ENCODE results near the gene ACSM5. TPM values are rescaled to one million over a fixed set of nuclear protein-coding genes. Genes with fewer than 3 reads are reported as not detected.
"Not testable (repeated sequence)": the region's sequence is repeated elsewhere in the genome, so short reads cannot be mapped to it uniquely, and the experiment has no call there.

ACSM5 gene
- total RNA-seq, 1 experiment from 2014 or later = not detected

- H3K27me3 ChIP-seq; H3K27ac ChIP-seq; H3K4me3 ChIP-seq; DNase-seq; H3K9me3 ChIP-seq (replicated peaks); H3K36me3 ChIP-seq; H3K4me1 ChIP-seq: not testable (repeated sequence)
Observed at GRCh38 chr16:20421748-20422147, 12.4 kb downstream of the ACSM5 start.

- H3K27me3 ChIP-seq; H3K9me3 ChIP-seq (replicated peaks); H3K27ac ChIP-seq; H3K4me3 ChIP-seq; H3K4me1 ChIP-seq; DNase-seq; H3K36me3 ChIP-seq: not testable (repeated sequence)
Observed at GRCh38 chr16:20423772-20424128, 14.4 kb downstream of the ACSM5 start.

- Histone ChIP-seq H3K4me3 (no peak overlapping the region), H3K36me3 (no peaks in the 10 kb centered on the region), H3K9me3 (replicated peaks) (no peaks in the 10 kb centered on the region), H3K4me1 (no peaks in the 10 kb centered on the region), H3K27ac (no peak overlapping the region), H3K27me3 (no peaks in the 10 kb centered on the region)
- DNase-seq = no peak
Observed at GRCh38 chr16:20424129-20424866, 15.0 kb downstream of the ACSM5 start.

DNA sequence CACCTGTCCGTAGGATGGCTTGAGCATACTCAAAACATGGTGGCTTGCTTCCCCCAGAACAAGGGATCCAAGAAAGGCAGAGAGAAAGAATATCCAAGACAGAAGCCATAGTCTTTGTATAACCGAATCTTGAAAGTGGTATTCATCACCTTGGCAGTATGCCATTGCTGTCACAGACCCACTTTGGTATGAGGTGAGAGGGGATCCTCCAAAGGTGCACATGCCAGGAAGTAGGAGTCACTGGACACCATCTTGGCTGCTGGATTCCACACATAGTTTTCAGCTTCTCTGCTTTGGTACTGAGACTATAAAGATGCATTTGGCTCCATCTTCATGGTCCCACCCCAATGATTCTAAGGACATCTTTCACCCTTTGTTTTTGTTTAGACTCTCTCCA is 18.1 kb downstream of the ACSM5 start:
- not testable (repeated sequence) for H3K9me3 ChIP-seq (replicated peaks); H3K27me3 ChIP-seq; H3K36me3 ChIP-seq; DNase-seq; H3K4me1 ChIP-seq; H3K27ac ChIP-seq; H3K4me3 ChIP-seq

DNA sequence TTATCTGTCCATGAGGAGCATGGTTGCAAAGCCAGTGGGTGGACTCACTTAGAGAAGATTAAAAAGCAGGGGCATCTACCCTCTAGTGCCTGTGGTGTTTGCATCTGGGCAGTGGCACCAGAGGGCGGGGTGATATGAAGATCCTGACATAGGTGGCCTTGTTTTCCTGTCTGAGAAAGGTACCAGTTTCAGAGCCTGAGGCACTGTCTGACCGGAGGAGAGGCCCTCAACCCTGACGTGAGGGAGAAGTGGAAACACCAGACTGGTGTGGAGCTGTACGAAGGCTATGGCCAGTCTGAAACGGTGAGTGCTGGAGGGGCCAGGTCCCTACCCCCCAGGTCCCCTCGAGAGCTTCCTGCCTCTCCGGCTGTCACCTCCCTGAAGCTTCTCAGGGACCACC is 20.2 kb downstream of the ACSM5 start:
- not testable (repeated sequence) for H3K27ac ChIP-seq, H3K36me3 ChIP-seq

DNA sequence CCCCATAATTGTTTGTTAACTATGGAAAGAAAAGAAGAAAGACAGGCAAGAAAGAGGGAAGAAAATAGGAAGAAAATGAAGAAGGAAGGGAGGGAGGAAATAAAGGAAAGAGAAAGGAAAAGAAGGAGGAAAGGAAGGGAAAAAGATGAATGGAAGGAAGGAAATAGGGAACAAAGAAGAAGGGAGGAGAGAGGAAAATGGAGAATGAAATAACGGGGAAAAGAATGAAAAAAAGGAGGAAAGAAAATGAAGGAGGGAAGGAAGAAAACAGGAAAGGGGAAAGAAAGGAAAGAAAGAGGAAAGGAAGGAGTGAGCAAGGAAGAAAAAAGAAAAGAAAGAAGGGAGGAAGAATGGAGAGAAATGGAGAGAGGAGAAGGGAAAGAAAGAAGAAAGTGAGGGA is 21.1 kb downstream of the ACSM5 start:
- H3K4me3 ChIP-seq; H3K27ac ChIP-seq; H3K27me3 ChIP-seq; H3K9me3 ChIP-seq (replicated peaks); H3K4me1 ChIP-seq; DNase-seq; H3K36me3 ChIP-seq: not testable (repeated sequence)

More for the DNA sequence above, 20.2 kb downstream of the ACSM5 start:
- H3K9me3 ChIP-seq (replicated peaks); H3K27me3 ChIP-seq; DNase-seq; H3K4me3 ChIP-seq; H3K4me1 ChIP-seq: not testable (repeated sequence)

- Histone ChIP-seq H3K4me3 (no peak overlapping the region), H3K36me3 (no peaks in the 10 kb centered on the region), H3K27me3 (no peaks in the 10 kb centered on the region), H3K4me1 (no peaks in the 10 kb centered on the region), H3K9me3 (replicated peaks) (no peaks in the 10 kb centered on the region), H3K27ac (no peak overlapping the region)
- DNase-seq = no peak
Observed at GRCh38 chr16:20430948-20431347, 21.6 kb downstream of the ACSM5 start.

GRCh38 chr16:20438950-20439349 is 29.6 kb downstream of the ACSM5 start:
- not testable (repeated sequence) for H3K9me3 ChIP-seq (replicated peaks); H3K4me1 ChIP-seq; H3K36me3 ChIP-seq; H3K4me3 ChIP-seq; H3K27ac ChIP-seq; DNase-seq; H3K27me3 ChIP-seq

- H3K36me3 ChIP-seq; H3K9me3 ChIP-seq (replicated peaks); H3K27ac ChIP-seq; H3K4me3 ChIP-seq; H3K27me3 ChIP-seq; H3K4me1 ChIP-seq; DNase-seq: not testable (repeated sequence)
Observed at GRCh38 chr16:20439820-20440231, 30.5 kb downstream of the ACSM5 start.

DNA sequence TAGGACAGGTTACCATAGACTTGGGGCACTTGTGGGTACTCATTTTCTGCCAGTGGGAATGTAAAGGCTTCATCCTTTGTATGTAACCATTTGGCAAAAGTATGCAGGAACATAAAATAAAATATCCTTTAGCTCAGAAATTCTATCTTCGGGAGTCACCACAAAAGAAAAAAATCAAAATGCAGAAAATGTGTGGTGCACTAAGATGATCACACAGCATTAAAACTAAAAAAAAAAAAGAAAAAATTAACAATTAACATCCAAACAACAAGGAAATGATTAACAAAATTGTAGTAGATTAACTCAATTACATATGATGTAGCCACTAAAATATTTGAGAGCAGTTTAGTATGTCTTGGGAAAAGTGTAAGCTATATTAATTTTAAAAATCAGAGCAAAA is 31.4 kb downstream of the ACSM5 start:
- DNase-seq; H3K27ac ChIP-seq; H3K9me3 ChIP-seq (replicated peaks); H3K27me3 ChIP-seq; H3K4me3 ChIP-seq; H3K36me3 ChIP-seq; H3K4me1 ChIP-seq: not testable (repeated sequence)

- no peak overlapping the region for H3K27ac ChIP-seq
- H3K4me1 ChIP-seq = no peaks in the 10 kb centered on the region
- no peak for DNase-seq
- no peak overlapping the region for H3K4me3 ChIP-seq
- no peaks in the 10 kb centered on the region for H3K9me3 ChIP-seq (replicated peaks)
- H3K36me3 ChIP-seq = no peaks in the 10 kb centered on the region
- no peaks in the 10 kb centered on the region for H3K27me3 ChIP-seq
Observed at GRCh38 chr16:20441191-20441590, 31.9 kb downstream of the ACSM5 start.

GRCh38 chr16:20441859-20442258 is 32.5 kb downstream of the ACSM5 start:
- H3K36me3 ChIP-seq; H3K9me3 ChIP-seq (replicated peaks); H3K27ac ChIP-seq; H3K4me3 ChIP-seq; H3K27me3 ChIP-seq; DNase-seq; H3K4me1 ChIP-seq: not testable (repeated sequence)

GRCh38 chr16:20446652-20447393 is 37.5 kb downstream of the ACSM5 start:
- not testable (repeated sequence) for DNase-seq; H3K27ac ChIP-seq; H3K9me3 ChIP-seq (replicated peaks)

DNA sequence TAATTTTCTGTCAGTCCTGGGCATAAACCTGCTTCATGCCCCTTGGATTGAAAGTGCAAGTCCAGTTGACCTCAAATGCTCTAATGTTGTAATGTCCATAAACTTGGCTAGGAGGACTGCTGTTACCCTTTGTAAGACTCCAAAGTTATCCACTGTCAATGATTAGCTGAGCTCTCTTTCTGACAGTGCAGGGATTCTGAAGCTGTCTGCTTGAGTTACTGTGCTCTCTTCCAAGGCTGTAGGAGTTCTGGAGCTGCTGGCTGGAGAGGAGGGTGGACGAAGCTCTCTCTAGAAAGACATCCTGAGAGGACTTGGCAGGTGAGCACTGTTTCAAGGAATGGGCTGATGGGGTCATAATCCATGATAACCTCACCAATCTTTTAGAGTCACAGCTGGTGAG is 42.0 kb downstream of the ACSM5 start, which contains the start of gene ACSM2A:
TSS of gene ACSM2A (plus strand) at position 158 of the 400 bp plus-strand sequence. CDS start 8,594 bp downstream, outside the sequence.
- not testable (repeated sequence) for H3K36me3 ChIP-seq; DNase-seq; H3K27ac ChIP-seq; H3K27me3 ChIP-seq; H3K4me3 ChIP-seq; H3K4me1 ChIP-seq; H3K9me3 ChIP-seq (replicated peaks)

More at GRCh38 chr16:20446652-20447393, 37.5 kb downstream of the ACSM5 start:
- H3K4me3 ChIP-seq, H3K36me3 ChIP-seq, H3K4me1 ChIP-seq, H3K27me3 ChIP-seq: not testable (repeated sequence)

GRCh38 chr16:20453633-20454032 is 44.3 kb downstream of the ACSM5 start:
- not testable (repeated sequence) for H3K27me3 ChIP-seq; H3K4me1 ChIP-seq; H3K4me3 ChIP-seq; H3K36me3 ChIP-seq; H3K9me3 ChIP-seq (replicated peaks); H3K27ac ChIP-seq; DNase-seq

DNA sequence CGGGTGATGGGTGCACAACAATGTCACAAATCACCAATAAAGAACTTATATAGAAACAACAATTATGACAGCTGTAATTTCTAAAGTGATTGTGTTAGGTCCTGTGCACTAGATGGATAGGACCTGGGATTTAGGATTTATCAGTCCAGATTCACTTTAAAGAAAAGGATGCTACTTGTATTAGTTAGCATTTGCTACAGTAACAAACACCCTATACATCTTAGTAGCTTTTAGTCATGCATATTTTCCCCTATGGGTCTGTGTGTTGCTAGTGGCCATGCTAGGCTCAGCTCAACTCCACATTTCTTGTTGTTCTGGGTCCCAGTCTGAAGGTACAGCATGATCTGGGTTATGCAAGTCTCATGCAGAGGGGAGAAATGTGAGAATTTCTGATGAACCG is 49.9 kb downstream of the ACSM5 start:
- DNase-seq; H3K4me3 ChIP-seq; H3K27ac ChIP-seq; H3K4me1 ChIP-seq; H3K27me3 ChIP-seq; H3K36me3 ChIP-seq; H3K9me3 ChIP-seq (replicated peaks): not testable (repeated sequence)

All from SJCRH30 (cell line).